Calu3 (cell line): ENCODE data around the gene HNF1B. TPM values are rescaled to one million over a fixed set of nuclear protein-coding genes. Genes with fewer than 3 reads are reported as not detected.
A peak's percentile ranks its signal among the peaks of the same experiment; 100 is the strongest.

Experiments used
- BruUV-seq: library from RNA; stranded (reverse); fragments of 400-500 nt; replicated peaks from 2 replicates; lab custom pipeline; 2021; lab: Mats Ljungman, UMichigan
- CTCF ChIA-PET: fragments of 300-600 bp; sonication (Branson Sonifier 250); formaldehyde crosslinking; loops from one replicate; lab custom pipeline; 2022; ENCODE audit warnings: antibody characterized with exemption; lab: Charles Lee
- DNase-seq: peaks from one replicate; pipeline ENCODE4 v3.0.0; 2022
- H3K27ac Mint-ChIP-seq: one replicate; pipeline ENCODE4 v1.8.0; 2022; ENCODE audit warnings: mixed read lengths; ENCODE audit not compliant: unreplicated experiment
- H3K27me3 Mint-ChIP-seq: one replicate; pipeline ENCODE4 v1.8.0; 2022; ENCODE audit warnings: mixed read lengths; ENCODE audit not compliant: unreplicated experiment
- H3K36me3 Mint-ChIP-seq: one replicate; pipeline ENCODE4 v1.8.0; 2022; ENCODE audit warnings: mild to moderate bottlenecking, moderate library complexity, mixed read lengths; ENCODE audit not compliant: insufficient read depth, unreplicated experiment
- H3K4me1 Mint-ChIP-seq: one replicate; pipeline ENCODE4 v1.8.0; 2022; ENCODE audit warnings: mild to moderate bottlenecking, low read depth, mixed read lengths; ENCODE audit not compliant: unreplicated experiment
- H3K4me3 Mint-ChIP-seq: one replicate; pipeline ENCODE4 v1.8.0; 2022; ENCODE audit warnings: mild to moderate bottlenecking, low read depth, moderate library complexity, mixed read lengths; ENCODE audit not compliant: unreplicated experiment
- H3K9me3 Mint-ChIP-seq: one replicate; pipeline ENCODE4 v1.8.0; 2022; ENCODE audit warnings: low read depth, mixed read lengths; ENCODE audit not compliant: unreplicated experiment
- intact Hi-C: fragments of 100-400 bp; cut with micrococcal nuclease; formaldehyde crosslinking; loops from one replicate; pipeline ENCODE4 v1.10.0; 2022; ENCODE audit not compliant: unreplicated experiment
- total RNA-seq: library from RNA; stranded (reverse); gene quantifications from 2 replicates; pipeline ENCODE4 v1.2.3, GENCODE V29; 2022
- TF ChIP-seq, protein P1 (sequence below): fragments of 200-600 bp; IDR thresholded peaks from one replicate; pipeline ENCODE4 v1.8.0; 2022; ENCODE audit warnings: antibody characterized with exemption; ENCODE audit not compliant: unreplicated experiment

HNF1B gene
- total RNA-seq, 1 experiment from 2014 or later: 127 TPM

DNA sequence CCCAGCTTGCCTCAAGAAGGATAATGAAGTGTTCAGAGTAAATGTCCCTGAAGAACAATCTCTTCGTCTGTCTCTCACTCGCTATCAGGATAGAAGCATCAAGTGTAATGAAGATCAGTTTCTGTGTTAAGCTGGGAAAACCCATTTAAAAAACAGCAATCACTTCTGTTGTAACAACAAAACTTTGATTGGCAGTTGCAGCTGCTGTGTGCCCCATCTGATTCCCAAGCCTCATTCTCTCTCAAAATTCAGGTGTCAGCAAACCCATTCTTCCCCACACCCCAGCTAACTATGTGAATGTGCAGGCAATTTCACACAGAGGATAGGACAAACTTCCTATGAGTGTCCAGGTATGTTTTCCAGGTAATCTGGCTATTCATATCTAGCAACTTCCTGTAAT is 2.4 kb upstream of the HNF1B start:
- Mint-ChIP-seq H3K4me1 (peaks cover 32% of the 10 kb centered on the region), H3K36me3 (peaks cover 66% of the 10 kb centered on the region), H3K27me3 (no peaks in the 10 kb centered on the region), H3K9me3 (no peaks in the 10 kb centered on the region), H3K27ac (peak overlapping the region; percentile 99), H3K4me3 (peak overlapping the region; percentile 100)
- CTCF ChIA-PET: interaction anchor here (0.5 to 6.0 kb wide), 12 partner anchors 12 to 604 kb away, joined by 3 to 75 read pairs (median 10); partner anchors contain the start of gene SOCS7
- TF ChIP-seq, protein P1, sequence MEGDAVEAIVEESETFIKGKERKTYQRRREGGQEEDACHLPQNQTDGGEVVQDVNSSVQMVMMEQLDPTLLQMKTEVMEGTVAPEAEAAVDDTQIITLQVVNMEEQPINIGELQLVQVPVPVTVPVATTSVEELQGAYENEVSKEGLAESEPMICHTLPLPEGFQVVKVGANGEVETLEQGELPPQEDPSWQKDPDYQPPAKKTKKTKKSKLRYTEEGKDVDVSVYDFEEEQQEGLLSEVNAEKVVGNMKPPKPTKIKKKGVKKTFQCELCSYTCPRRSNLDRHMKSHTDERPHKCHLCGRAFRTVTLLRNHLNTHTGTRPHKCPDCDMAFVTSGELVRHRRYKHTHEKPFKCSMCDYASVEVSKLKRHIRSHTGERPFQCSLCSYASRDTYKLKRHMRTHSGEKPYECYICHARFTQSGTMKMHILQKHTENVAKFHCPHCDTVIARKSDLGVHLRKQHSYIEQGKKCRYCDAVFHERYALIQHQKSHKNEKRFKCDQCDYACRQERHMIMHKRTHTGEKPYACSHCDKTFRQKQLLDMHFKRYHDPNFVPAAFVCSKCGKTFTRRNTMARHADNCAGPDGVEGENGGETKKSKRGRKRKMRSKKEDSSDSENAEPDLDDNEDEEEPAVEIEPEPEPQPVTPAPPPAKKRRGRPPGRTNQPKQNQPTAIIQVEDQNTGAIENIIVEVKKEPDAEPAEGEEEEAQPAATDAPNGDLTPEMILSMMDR: no peak
- TSS peak; percentile 23 for BruUV-seq
- intact Hi-C loops: no loop called here
- DNase-seq: no peak

GRCh38 chr17:37746617-37747016 is 1.8 kb upstream of the HNF1B start:
- H3K9me3 Mint-ChIP-seq: no peaks in the 10 kb centered on the region
- no TSS peak for BruUV-seq
- TF ChIP-seq, protein P1: no peak
- no peaks in the 10 kb centered on the region for H3K27me3 Mint-ChIP-seq
- intact Hi-C loops: loop anchor here (1.0 kb wide), 1 partner anchor 25 kb away; no protein-coding TSS in a partner anchor
- CTCF ChIA-PET: interaction anchor here (0.5 to 6.0 kb wide), 21 partner anchors 8 to 605 kb away, joined by 3 to 75 read pairs (median 6); partner anchors contain the start of gene SOCS7
- H3K4me3 Mint-ChIP-seq: peak overlapping the region; percentile 100
- H3K36me3 Mint-ChIP-seq: peaks cover 71% of the 10 kb centered on the region
- peak overlapping the region; percentile 99 for H3K27ac Mint-ChIP-seq
- peaks cover 29% of the 10 kb centered on the region for H3K4me1 Mint-ChIP-seq
- no peak for DNase-seq

- no peaks in the 10 kb centered on the region for H3K9me3 Mint-ChIP-seq
- peak overlapping the region; percentile 100 for H3K4me3 Mint-ChIP-seq
- intact Hi-C loops: loop anchor here (1.0 to 2.0 kb wide), 3 partner anchors 25 to 71 kb away; no protein-coding TSS in a partner anchor
- TF ChIP-seq, protein P1: peak; percentile 6
- no peaks in the 10 kb centered on the region for H3K27me3 Mint-ChIP-seq
- CTCF ChIA-PET: interaction anchor here (0.8 to 6.0 kb wide), 30 partner anchors 8 to 113 kb away, joined by 3 to 75 read pairs (median 4); no protein-coding TSS in a partner anchor
- H3K36me3 Mint-ChIP-seq: peaks cover 78% of the 10 kb centered on the region
- peak; percentile 50 for DNase-seq
- no TSS peak for BruUV-seq
- peaks cover 31% of the 10 kb centered on the region for H3K4me1 Mint-ChIP-seq
- H3K27ac Mint-ChIP-seq: peak overlapping the region; percentile 99
These were observed 1.1 kb upstream of the HNF1B start for GRCh38 chr17:37745801-37746426.

- no peak for DNase-seq
- Mint-ChIP-seq H3K9me3 (no peaks in the 10 kb centered on the region), H3K4me3 (peak overlapping the region; percentile 100), H3K36me3 (peaks cover 92% of the 10 kb centered on the region), H3K27me3 (no peaks in the 10 kb centered on the region), H3K4me1 (peaks cover 45% of the 10 kb centered on the region), H3K27ac (peak overlapping the region; percentile 99)
- intact Hi-C loops: loop anchor here (2.0 kb wide), 1 partner anchor 72 kb away; no protein-coding TSS in a partner anchor
- CTCF ChIA-PET: interaction anchor here (0.6 to 6.0 kb wide), 26 partner anchors 7 to 1128 kb away, joined by 3 to 75 read pairs (median 5); no protein-coding TSS in a partner anchor
- no TSS peak for BruUV-seq
- TF ChIP-seq, protein P1: no peak
These were observed 279 bp downstream of the HNF1B start for GRCh38 chr17:37744633-37744927.
